Naive thymus-derived CD4-positive, alpha-beta T cell (primary cell): ENCODE measurements around the gene STUM. TPM values are rescaled to one million over a fixed set of nuclear protein-coding genes. Genes with fewer than 3 reads are reported as not detected.

Experiments used
- ATAC-seq: fragments of 150-1000 bp; cut with Tn5 transposase; 2 replicates; pipeline ENCODE4 v1.10.0; 2021; ENCODE audit warnings: mild to moderate bottlenecking, moderate library complexity
- CTCF ChIA-PET: fragments of 350-600 bp; sonication (Branson Sonifier 250); formaldehyde crosslinking; loops from one replicate; lab custom pipeline; 2021; ENCODE audit warnings: antibody characterized with exemption; lab: Charles Lee
- POLR2A ChIA-PET: fragments of 350-600 bp; sonication (Branson Sonifier 250); formaldehyde crosslinking; loops from one replicate; lab custom pipeline; 2021; ENCODE audit warnings: antibody characterized with exemption, inconsistent platforms; lab: Charles Lee
- DNase-seq, 9 donors: peaks; one replicate each; pipeline versions ENCODE4 v3.0.0 to v3.0.0-alpha.2; 2020 to 2022; ENCODE audit warnings: mixed read lengths in 1 of 9
- H3K27ac ChIP-seq: one replicate; pipeline ENCODE4 v1.7.0; 2013; ENCODE audit warnings: mild to moderate bottlenecking, low read depth, low read length, moderate library complexity
- H3K27me3 ChIP-seq, 2 donors: one replicate each; pipeline ENCODE4 v1.7.0; 2013; ENCODE audit warnings: low read length in 2 of 2, mild to moderate bottlenecking in 2 of 2, moderate library complexity in 2 of 2; ENCODE audit not compliant: control insufficient read depth in 2 of 2, insufficient read depth in 2 of 2
- H3K36me3 ChIP-seq, 3 experiments: 1 replicate in 2 of 3; 2 replicates in 1 of 3; pipeline ENCODE4 v1.7.0; 2013; ENCODE audit warnings: low read length in 3 of 3, mild to moderate bottlenecking in 3 of 3, moderate library complexity in 1 of 3; ENCODE audit not compliant: insufficient read depth in 3 of 3, control insufficient read depth in 2 of 3
- H3K4me1 ChIP-seq, 2 donors: one replicate each; pipeline ENCODE4 v1.7.0; 2013; ENCODE audit warnings: low read length in 2 of 2, mild to moderate bottlenecking in 2 of 2, moderate library complexity in 1 of 2; ENCODE audit not compliant: control insufficient read depth in 2 of 2, insufficient read depth in 2 of 2
- H3K4me3 ChIP-seq: 2 replicates; pipeline ENCODE4 v1.7.0; 2013; ENCODE audit warnings: mild to moderate bottlenecking, low read length
- H3K9me3 ChIP-seq, 3 experiments: 1 replicate in 2 of 3; 2 replicates in 1 of 3; pipeline ENCODE4 v1.7.0; 2013; ENCODE audit warnings: low read length in 3 of 3; ENCODE audit not compliant: control insufficient read depth in 2 of 3
- H3K27ac Mint-ChIP-seq, 9 donors: one replicate each; pipeline ENCODE4 v1.8.0; 2020 to 2022; ENCODE audit warnings: mixed read lengths in 9 of 9, mild to moderate bottlenecking in 8 of 9, moderate library complexity in 5 of 9, inconsistent platforms in 2 of 9
- H3K27me3 Mint-ChIP-seq, 5 donors: one replicate each; pipeline ENCODE4 v1.8.0; 2021 to 2022; ENCODE audit warnings: mixed read lengths in 5 of 5, mild to moderate bottlenecking in 1 of 5
- H3K36me3 Mint-ChIP-seq, 5 donors: one replicate each; pipeline ENCODE4 v1.8.0; 2020 to 2022; ENCODE audit warnings: mixed read lengths in 5 of 5, mild to moderate bottlenecking in 3 of 5, inconsistent platforms in 1 of 5
- H3K4me1 Mint-ChIP-seq, 7 donors: one replicate each; pipeline ENCODE4 v1.8.0; 2020 to 2022; ENCODE audit warnings: mixed read lengths in 7 of 7, mild to moderate bottlenecking in 3 of 7, inconsistent platforms in 1 of 7
- H3K4me3 Mint-ChIP-seq, 10 donors: one replicate each; pipeline ENCODE4 v1.8.0; 2020 to 2022; ENCODE audit warnings: mild to moderate bottlenecking in 10 of 10, mixed read lengths in 10 of 10, moderate library complexity in 6 of 10, inconsistent platforms in 2 of 10
- H3K9me3 Mint-ChIP-seq, 11 donors: one replicate each; pipeline ENCODE4 v1.8.0; 2020 to 2022; ENCODE audit warnings: mixed read lengths in 11 of 11, mild to moderate bottlenecking in 4 of 11, inconsistent platforms in 1 of 11, moderate library complexity in 1 of 11
- intact Hi-C, 2 donors: fragments of 100-400 bp; cut with micrococcal nuclease; formaldehyde crosslinking; loops; one replicate each; pipeline ENCODE4 v1.15.1; 2023
- polyA plus RNA-seq, 2 donors: library from polyadenylated mRNA; unstranded; fragments of 300-500 nt; fragmentation: Illumina TruSeq; gene quantifications; one replicate each; pipeline ENCODE4 v1.2.3, GENCODE V29; 2021
- total RNA-seq, 6 experiments: library from RNA in 5 of 6; stranded (reverse) in 5 of 6; gene quantifications; 1 replicate in 5 of 6; 2 replicates in 1 of 6; pipeline ENCODE4 v1.2.3 and lab custom pipeline; 2021 to 2026

Gene STUM
- total and polyA plus RNA-seq, 7 experiments from 2014 or later, result not detected

DNA sequence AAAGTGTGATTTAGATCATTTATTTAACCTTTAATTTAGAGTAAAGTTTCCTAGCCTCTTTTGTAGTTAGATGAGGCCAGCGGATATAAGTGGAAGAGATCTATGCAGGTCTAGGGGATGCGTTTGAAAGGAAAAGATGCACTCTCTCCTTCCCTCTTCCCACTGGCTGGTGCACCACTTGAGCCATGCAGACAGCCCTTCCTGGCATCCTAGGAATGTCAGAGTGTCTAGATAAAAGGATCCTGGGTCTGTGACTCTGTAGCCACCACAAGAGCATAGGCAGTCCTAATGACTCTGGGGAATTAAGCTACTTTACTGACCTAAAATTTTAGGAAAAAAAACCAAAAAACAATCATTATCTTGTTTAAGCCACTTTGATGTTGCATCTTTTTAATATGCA is 16.0 kb upstream of the STUM start:
- H3K27me3 ChIP-seq, result no peaks in the 10 kb centered on the region
- no peaks in the 10 kb centered on the region for H3K4me1 Mint-ChIP-seq
- H3K4me3 ChIP-seq, result no peak overlapping the region
- H3K4me3 Mint-ChIP-seq, result no peak overlapping the region
- no peak for DNase-seq
- ATAC-seq, result no peak
- ChIA-PET POLR2A (no interaction called here), CTCF (interaction anchor here (0.6 to 1.0 kb wide), 2 partner anchors 17 to 290 kb away, joined by 3 read pairs; no protein-coding TSS in a partner anchor)
- no peaks in the 10 kb centered on the region for H3K9me3 Mint-ChIP-seq
- intact Hi-C loops, result no loop called here
- H3K4me1 ChIP-seq, result no peaks in the 10 kb centered on the region
- H3K36me3 ChIP-seq, result no peaks in the 10 kb centered on the region
- no peaks in the 10 kb centered on the region for H3K9me3 ChIP-seq
- no peak overlapping the region for H3K27ac Mint-ChIP-seq
- peaks cover 4 to 21% (median 8%) of the 10 kb centered on the region in 5 donors for H3K27me3 Mint-ChIP-seq
- H3K36me3 Mint-ChIP-seq, result no peaks in the 10 kb centered on the region
- no peak overlapping the region for H3K27ac ChIP-seq

DNA sequence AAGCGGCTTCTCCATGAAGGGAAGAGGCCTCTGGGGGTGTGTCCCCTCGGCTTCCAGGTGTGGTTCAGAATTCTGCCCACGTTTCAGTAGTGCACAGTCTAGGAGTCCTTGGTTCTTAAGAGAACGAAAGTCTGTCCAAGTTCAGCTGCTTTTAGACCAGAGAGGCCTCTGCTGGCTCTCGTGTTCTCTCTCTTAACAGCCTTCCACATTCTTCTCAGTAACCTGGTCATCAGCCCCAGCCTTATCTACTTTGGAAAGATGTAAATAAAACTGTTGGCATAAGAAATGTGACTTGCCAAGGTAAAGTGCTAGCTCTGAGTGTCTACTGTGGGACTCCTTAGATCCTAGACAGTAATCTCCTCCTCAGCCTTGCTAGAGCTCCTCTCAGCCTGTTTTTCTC is 15.3 kb upstream of the STUM start:
- POLR2A ChIA-PET, result no interaction called here
- no peak overlapping the region for H3K27ac Mint-ChIP-seq
- CTCF ChIA-PET, result interaction anchor here (1.0 kb wide), 1 partner anchor 17 kb away, joined by 3 read pairs; no protein-coding TSS in a partner anchor
- no peaks in the 10 kb centered on the region for H3K9me3 ChIP-seq
- DNase-seq (no peak), ATAC-seq (no peak)
- H3K4me3 Mint-ChIP-seq, result no peak overlapping the region
- H3K27me3 ChIP-seq, result no peaks in the 10 kb centered on the region
- peaks cover 4 to 21% (median 8%) of the 10 kb centered on the region in 5 donors for H3K27me3 Mint-ChIP-seq
- no peak overlapping the region for H3K27ac ChIP-seq
- no peaks in the 10 kb centered on the region for H3K4me1 Mint-ChIP-seq
- H3K4me3 ChIP-seq, result no peak overlapping the region
- H3K36me3 ChIP-seq, result no peaks in the 10 kb centered on the region
- H3K36me3 Mint-ChIP-seq, result no peaks in the 10 kb centered on the region
- H3K4me1 ChIP-seq, result no peaks in the 10 kb centered on the region
- intact Hi-C loops, result no loop called here
- H3K9me3 Mint-ChIP-seq, result no peaks in the 10 kb centered on the region

DNA sequence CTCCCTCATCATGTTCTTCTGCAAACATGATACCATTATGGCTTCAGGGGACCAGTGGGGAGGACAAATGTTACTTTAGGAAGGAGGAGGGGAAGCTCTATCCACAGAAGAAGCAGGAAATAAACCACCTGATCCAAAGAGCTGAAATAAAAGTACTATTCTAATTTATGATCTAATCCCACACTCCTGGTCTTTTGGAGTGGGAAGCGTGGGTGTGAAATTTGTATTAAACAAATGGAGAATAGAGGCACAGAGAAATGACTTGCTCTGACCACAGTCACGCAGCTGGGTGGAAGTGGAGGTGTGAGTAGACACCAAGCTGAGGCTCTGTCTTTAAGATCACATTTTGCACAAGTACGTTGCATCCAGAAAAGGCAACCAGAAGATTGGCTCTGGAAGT is 14.5 kb upstream of the STUM start:
- Histone ChIP-seq H3K27me3 (no peaks in the 10 kb centered on the region), H3K27ac (no peak overlapping the region), H3K9me3 (no peaks in the 10 kb centered on the region), H3K4me3 (no peak overlapping the region), H3K4me1 (no peaks in the 10 kb centered on the region), H3K36me3 (no peaks in the 10 kb centered on the region)
- Mint-ChIP-seq H3K27ac (no peak overlapping the region), H3K9me3 (no peaks in the 10 kb centered on the region), H3K27me3 (peaks cover 4 to 17% (median 11%) of the 10 kb centered on the region in 5 donors), H3K36me3 (no peaks in the 10 kb centered on the region), H3K4me3 (no peak overlapping the region), H3K4me1 (no peaks in the 10 kb centered on the region)
- no peak for DNase-seq
- ATAC-seq, result no peak
- POLR2A ChIA-PET, result interaction anchor here (0.6 kb wide), 1 partner anchor 497 kb away, joined by 3 read pairs; no protein-coding TSS in a partner anchor
- intact Hi-C loops, result no loop called here
- CTCF ChIA-PET, result no interaction called here

DNA sequence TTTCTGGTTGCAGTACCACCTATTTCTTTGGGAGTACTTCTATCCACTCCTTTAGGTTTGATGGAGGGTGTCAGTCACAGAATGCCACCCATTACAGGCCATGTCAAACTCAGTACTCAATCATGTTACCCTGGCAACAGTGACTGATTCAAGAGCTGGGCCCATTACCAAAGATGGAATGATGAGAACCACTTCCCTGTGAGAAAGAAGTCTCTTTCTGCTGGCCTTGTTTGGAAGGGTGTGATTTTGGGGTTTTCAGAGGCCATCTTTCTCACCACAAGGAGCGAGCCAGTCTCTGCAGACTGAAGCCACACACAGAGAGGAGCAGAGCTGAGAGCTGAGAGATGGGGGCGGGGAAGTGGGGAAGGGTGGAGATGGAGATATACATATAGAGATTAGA is 13.9 kb upstream of the STUM start:
- Mint-ChIP-seq H3K4me1 (no peaks in the 10 kb centered on the region), H3K27me3 (peaks cover 4 to 14% (median 11%) of the 10 kb centered on the region in 5 donors), H3K27ac (no peak overlapping the region), H3K4me3 (no peak overlapping the region), H3K9me3 (no peaks in the 10 kb centered on the region), H3K36me3 (no peaks in the 10 kb centered on the region)
- ChIA-PET CTCF (no interaction called here), POLR2A (no interaction called here)
- H3K4me3 ChIP-seq, result no peak overlapping the region
- H3K27me3 ChIP-seq, result no peaks in the 10 kb centered on the region
- H3K4me1 ChIP-seq, result no peaks in the 10 kb centered on the region
- no peaks in the 10 kb centered on the region for H3K36me3 ChIP-seq
- intact Hi-C loops, result no loop called here
- no peak for ATAC-seq
- DNase-seq, result no peak
- no peaks in the 10 kb centered on the region for H3K9me3 ChIP-seq
- H3K27ac ChIP-seq, result no peak overlapping the region

DNA sequence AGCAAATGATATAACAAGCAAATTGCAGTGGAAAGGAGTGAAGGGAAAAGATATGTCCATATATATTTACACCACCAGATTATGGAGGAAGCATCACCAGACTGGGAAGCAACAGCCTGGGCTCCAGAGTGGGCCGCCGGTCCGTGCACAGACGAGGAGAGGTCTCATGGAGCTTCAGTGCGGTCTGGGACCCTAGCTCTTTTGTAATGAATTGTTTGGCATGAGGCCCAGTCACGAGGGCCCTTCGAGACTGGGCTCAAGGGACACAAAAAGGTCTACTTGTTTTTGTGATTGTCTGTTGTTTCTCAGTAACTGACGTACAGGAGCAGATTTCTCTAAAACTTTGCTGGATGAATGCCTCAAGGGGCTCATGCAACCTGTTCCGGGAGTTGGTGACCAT is 12.9 kb upstream of the STUM start:
- no peak for DNase-seq
- Histone ChIP-seq H3K27me3 (no peaks in the 10 kb centered on the region), H3K36me3 (no peaks in the 10 kb centered on the region), H3K4me1 (no peaks in the 10 kb centered on the region), H3K4me3 (no peak overlapping the region), H3K27ac (no peak overlapping the region), H3K9me3 (no peaks in the 10 kb centered on the region)
- peaks cover 4 to 14% (median 7%) of the 10 kb centered on the region in 5 donors for H3K27me3 Mint-ChIP-seq
- H3K36me3 Mint-ChIP-seq, result no peaks in the 10 kb centered on the region
- ATAC-seq, result no peak
- ChIA-PET POLR2A (no interaction called here), CTCF (no interaction called here)
- no peak overlapping the region for H3K27ac Mint-ChIP-seq
- H3K9me3 Mint-ChIP-seq, result no peaks in the 10 kb centered on the region
- H3K4me1 Mint-ChIP-seq, result no peaks in the 10 kb centered on the region
- H3K4me3 Mint-ChIP-seq, result no peak overlapping the region
- intact Hi-C loops, result no loop called here

DNA sequence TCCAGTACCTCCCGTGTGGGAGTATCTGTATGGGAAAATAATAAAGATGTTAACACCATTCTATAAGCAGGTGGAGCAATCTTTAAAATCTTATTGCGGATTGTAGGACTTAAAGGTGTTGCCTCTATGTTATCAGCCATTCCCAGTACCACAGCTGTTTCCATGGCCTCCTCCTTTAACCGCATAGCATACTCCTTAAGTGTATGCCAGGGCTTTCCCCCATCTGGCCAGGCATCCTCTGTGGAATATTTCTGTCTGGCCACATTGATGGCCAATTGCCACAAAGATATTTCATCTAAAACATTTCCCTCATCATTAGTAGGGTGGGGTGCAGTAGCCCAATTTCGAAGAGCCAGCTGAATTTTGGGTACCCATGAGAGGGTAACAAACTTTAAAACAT is 7.3 kb upstream of the STUM start:
- H3K36me3 ChIP-seq, result no peaks in the 10 kb centered on the region
- Mint-ChIP-seq H3K36me3 (no peaks in the 10 kb centered on the region), H3K4me3 (no peak overlapping the region), H3K27ac (no peak overlapping the region), H3K9me3 (no peaks in the 10 kb centered on the region), H3K4me1 (no peaks in the 10 kb centered on the region), H3K27me3 (peaks cover 4 to 28% (median 7%) of the 10 kb centered on the region in 5 donors)
- intact Hi-C loops, result no loop called here
- ChIA-PET POLR2A (interaction anchor here (0.7 kb wide), 1 partner anchor 81 kb away, joined by 3 read pairs; no protein-coding TSS in a partner anchor), CTCF (interaction anchor here (0.8 to 0.9 kb wide), 2 partner anchors 8 to 21 kb away, joined by 3 read pairs; no protein-coding TSS in a partner anchor)
- DNase-seq, result no peak
- no peak for ATAC-seq
- no peak overlapping the region for H3K27ac ChIP-seq
- no peaks in the 10 kb centered on the region for H3K27me3 ChIP-seq
- H3K4me3 ChIP-seq, result no peak overlapping the region
- H3K9me3 ChIP-seq, result no peaks in the 10 kb centered on the region
- H3K4me1 ChIP-seq, result no peaks in the 10 kb centered on the region
